ENCODE measurements around the gene ABCC4. TPM values are rescaled to one million over a fixed set of nuclear protein-coding genes. Genes with fewer than 3 reads are reported as not detected.

The ABCC4 gene
- total RNA-seq, result 39.8 TPM

DNA sequence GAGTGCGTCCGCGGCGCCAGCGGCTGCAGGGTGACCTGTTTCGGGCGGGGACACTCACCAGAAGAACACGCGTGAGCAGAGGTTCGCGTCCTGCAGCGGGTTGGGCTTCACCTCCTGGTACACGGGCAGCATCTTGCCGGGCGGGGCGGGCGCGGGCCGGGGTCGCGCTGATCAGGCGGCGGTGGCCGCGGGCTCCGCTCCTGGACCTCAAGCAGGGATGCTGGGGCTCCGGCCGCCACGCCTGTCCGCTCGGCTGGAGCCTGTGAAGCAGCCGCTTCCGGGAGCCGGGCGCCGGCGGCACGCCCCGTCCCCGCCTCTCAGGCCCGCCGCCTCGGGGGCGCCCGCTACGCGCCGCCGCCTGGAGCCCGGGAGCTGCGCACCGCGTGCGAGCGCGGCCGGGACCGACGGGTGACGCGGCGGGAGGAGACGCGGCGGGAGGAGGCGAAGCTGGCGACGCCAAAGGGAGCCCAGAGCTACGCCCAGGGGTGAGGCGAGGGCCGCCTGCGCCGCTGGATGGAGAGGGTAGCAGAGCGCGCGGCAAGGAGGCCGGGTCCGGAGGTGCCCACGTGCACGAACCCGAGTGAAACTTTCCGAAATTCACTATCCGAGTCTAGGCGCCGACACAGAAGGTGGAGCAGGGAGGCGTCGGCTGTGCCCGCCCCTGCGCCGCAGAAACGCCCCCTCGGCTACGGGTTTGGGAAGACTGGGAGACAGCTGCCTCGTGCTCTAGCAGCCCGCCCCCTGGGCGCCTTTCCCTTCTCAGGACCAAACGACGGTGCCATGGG lies at the start of gene ABCC4:
ABCC4 (minus strand) TSS at position 269 of the 785 bp plus-strand sequence; CDS start at position 132, 137 bp downstream.
- DNase-seq (ENCODE audit: low spot score), result peak; percentile 71

GRCh38 chr13:95349267-95349666 lies 48.0 kb upstream of the ABCC4 start:
- DNase-seq (ENCODE audit: low spot score), result no peak

DNA sequence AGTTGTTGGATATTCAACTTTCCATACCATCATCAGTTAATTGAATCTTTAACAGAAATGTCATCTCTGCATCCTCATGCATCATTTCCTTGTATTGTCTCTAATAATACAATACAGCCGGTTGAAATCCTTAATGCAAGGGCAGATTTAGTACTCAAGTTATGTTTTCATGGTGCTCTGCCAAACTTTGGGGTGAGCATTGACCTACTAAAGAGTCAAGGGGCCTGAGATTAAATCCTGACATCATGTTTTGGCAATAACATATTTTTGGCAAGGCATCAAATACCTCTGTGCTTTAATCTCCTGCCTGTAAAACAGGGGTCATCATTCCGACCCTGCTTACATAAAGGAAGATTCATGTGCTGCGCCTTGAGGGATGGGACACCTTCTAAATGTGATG lies 42.7 kb upstream of the ABCC4 start:
- no peak for DNase-seq (ENCODE audit: low spot score)

DNA sequence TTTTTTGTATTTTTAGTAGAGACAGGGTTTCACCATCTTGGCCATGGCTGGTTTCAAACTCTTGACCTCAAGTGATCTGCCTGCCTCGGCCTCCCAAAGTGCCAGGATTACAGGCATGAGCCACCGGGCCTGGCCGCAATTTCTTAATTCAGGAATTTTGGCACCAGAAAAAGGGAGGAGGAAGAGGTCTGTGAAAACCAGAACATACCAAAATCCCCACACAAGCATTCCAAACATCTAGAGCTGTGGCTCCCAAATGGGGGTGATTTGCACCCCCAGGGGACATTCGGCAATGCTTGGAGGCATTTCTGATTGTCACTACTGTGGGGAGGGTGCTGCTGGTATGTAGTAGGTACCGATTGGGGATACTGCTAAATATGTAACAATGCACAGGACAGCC lies 40.2 kb upstream of the ABCC4 start:
- no peak for DNase-seq (ENCODE audit: low spot score)

DNA sequence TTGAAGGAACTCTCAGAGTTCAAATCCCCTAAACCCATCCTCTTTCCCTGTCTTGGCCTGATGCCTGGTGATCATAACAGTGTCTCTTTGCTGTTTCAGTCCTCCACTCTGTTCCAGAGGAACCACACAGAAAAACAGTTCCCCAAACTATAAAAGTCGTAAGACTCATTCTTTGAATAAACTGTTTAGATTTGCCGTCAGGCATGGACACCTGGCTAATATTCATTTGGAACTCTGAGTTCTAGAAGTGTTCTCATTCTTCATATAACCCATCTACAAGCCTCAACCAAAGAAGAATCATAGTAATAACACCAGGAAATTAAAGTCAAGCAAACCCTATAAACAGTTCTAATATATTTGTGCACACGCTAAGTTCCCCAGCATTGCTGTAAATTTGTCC lies 37.7 kb upstream of the ABCC4 start:
- no peak for DNase-seq (ENCODE audit: low spot score)

DNA sequence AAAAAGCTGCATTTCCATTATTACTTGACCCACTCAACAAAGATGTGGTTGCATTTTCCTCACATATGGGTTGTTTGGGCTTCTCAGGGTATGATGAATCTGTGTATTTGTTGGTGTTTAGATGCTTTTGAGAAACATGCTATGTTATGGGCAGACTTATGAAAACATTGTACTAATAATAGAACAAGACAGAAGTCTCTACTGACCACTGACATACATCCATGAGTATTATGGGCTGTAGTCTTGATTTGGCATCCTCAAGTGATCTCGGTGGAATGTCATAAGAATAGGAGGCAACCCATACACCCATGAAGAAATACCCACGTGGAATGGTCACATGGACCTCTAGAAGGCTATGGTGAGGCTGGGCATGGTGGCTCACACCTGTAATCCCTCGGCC lies 36.3 kb upstream of the ABCC4 start:
- DNase-seq (ENCODE audit: low spot score), result no peak

- DNase-seq (ENCODE audit: low spot score), result no peak
Measured at GRCh38 chr13:95335667-95336066, 34.4 kb upstream of the ABCC4 start.

GRCh38 chr13:95328386-95328785 lies 27.1 kb upstream of the ABCC4 start:
- DNase-seq (ENCODE audit: low spot score), result no peak

DNA sequence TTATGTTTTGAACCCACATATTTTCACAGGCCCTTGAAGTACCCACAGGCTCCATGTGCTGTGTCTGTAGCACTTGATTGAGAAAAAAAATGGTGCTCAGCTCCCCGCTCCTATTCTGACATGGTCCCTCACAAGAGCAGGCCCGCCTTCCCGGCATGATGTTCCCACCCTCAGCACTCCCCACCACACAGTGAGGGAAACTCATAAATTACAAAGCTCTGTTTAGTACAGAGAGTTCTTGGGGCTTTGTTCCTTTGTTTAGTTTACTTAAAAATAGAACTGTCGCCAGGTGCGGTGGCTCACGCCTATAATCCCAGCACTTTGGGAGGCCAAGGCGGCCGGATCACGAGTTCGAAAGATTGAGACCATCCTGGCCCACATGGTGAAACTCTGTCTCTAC lies 25.9 kb upstream of the ABCC4 start:
- no peak for DNase-seq (ENCODE audit: low spot score)

- DNase-seq (ENCODE audit: low spot score), result peak; percentile 58
Measured at GRCh38 chr13:95326695-95327094, 25.4 kb upstream of the ABCC4 start.

DNA sequence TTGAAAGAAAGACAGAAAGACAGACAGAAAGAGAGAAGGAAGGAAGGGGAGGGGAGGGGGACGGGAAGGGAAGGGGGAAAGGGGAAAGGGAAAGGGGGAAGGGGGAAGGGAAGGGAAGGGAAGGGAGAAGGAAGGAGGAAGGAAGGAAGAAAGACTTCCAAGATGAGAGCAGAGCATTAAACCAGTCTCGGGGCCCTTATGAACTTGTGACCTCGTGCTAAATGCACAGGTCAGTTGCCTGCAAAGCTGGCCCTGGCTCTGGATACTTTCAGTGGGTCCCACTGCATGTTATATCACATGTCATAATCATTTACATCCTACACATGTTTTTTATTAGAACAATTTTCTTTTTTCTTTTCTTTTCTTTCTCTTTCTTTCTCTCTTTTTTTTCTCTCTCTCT lies 24.2 kb upstream of the ABCC4 start:
- DNase-seq (ENCODE audit: low spot score), result no peak

- DNase-seq (ENCODE audit: low spot score), result no peak
Measured at GRCh38 chr13:95323930-95324662, 22.8 kb upstream of the ABCC4 start.

GRCh38 chr13:95319551-95320274 lies 18.5 kb upstream of the ABCC4 start:
- peak; percentile 19 for DNase-seq (ENCODE audit: low spot score)

- no peak for DNase-seq (ENCODE audit: low spot score)
Measured at GRCh38 chr13:95317039-95317989, 16.1 kb upstream of the ABCC4 start.

- no peak for DNase-seq (ENCODE audit: low spot score)
Measured at GRCh38 chr13:95315752-95316151, 14.5 kb upstream of the ABCC4 start.

GRCh38 chr13:95307507-95307906 lies 6.3 kb upstream of the ABCC4 start:
- no peak for DNase-seq (ENCODE audit: low spot score)

GRCh38 chr13:95304453-95304852 lies 3.2 kb upstream of the ABCC4 start:
- no peak for DNase-seq (ENCODE audit: low spot score)

DNA sequence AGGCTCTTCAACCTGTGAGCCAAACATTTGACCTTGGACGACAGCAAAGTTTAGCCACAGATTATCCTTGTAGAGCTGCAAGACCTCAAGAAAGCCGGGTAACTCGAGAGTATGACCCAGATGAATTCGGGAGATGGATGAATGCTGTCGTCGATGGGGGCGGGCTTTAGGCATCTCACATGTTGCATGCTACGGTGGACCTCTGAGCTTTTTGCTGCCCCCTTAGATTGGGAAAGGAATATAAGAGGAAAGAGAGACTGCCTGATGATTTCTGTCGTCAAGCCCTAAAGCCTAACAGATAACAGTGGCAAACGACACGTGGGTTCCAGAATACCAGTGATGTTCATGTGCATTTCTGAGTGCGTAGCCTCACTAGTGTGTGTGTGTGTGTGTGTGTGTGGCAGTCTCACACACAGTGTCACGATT lies 730 bp upstream of the ABCC4 start:
- no peak for DNase-seq (ENCODE audit: low spot score)

DNA sequence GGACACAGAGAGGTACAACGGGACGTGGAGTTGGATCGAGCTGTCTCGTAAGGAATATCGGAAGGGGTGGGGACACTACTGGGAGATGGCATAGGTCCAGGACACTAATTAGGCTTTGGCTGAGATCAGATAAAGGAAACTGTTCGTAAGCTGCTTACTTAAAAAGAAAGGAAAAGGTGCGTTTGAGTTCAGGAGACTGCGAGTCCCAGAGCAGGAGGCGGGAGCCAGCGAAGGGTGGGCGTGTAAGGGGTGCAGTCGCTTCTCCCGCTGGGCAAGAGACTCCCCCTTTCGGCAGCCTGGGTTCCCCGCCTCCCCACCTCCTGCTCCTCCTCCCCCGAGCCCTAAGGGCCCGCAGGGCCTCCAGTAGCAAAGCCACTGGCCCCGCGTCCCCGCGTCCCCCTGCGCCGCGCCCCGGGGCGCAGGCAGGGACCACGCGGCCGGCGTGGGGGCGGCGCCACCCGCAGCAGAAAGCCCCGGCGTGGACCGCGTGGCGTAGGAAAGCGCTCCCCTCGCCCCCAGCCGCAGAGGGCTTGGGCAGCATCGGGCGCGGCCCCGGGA lies 547 bp downstream of the ABCC4 start:
- DNase-seq (ENCODE audit: low spot score), result peak; percentile 37

- no peak for DNase-seq (ENCODE audit: low spot score)
Measured at GRCh38 chr13:95298971-95299621, 2.2 kb downstream of the ABCC4 start.

Measured in mucosa of gallbladder (tissue), 1 donor.